Common myeloid progenitor, CD34-positive (primary cell): ENCODE results near the gene OTOP2.
"Not testable (repeated sequence)": the region's sequence is repeated elsewhere in the genome, so short reads cannot be mapped to it uniquely, and the experiment has no call there.

Source experiments
- CTCF ChIA-PET: fragments of 350-600 bp; sonication (Branson Sonifier 250); formaldehyde crosslinking; loops from one replicate; lab custom pipeline; 2021; ENCODE audit warnings: antibody characterized with exemption; lab: Charles Lee
- POLR2A ChIA-PET: fragments of 350-600 bp; sonication (Branson Sonifier 250); formaldehyde crosslinking; loops from one replicate; lab custom pipeline; 2021; ENCODE audit warnings: antibody characterized with exemption; lab: Charles Lee
- DNase-seq, 3 donors: peaks; one replicate each; pipeline versions ENCODE4 v3.0.0 to v3.0.0-alpha.2; 2013
- H3K27ac ChIP-seq, 2 experiments: 1 replicate in 1 of 2; 2 replicates in 1 of 2; pipeline ENCODE4 v1.7.0; 2013; ENCODE audit warnings: inconsistent platforms in 2 of 2, low read length in 2 of 2, mild to moderate bottlenecking in 2 of 2, low read depth in 1 of 2, moderate library complexity in 1 of 2; ENCODE audit not compliant: severe bottlenecking in 2 of 2, insufficient read depth in 1 of 2, poor library complexity in 1 of 2
- H3K27me3 ChIP-seq, 5 experiments: replicated peaks in 2 of 5; 1 replicate in 3 of 5; 2 replicates in 2 of 5; pipeline versions ENCODE4 v1.6.1 to v1.7.0; 2013; ENCODE audit warnings: low read length in 4 of 5, mild to moderate bottlenecking in 2 of 5, moderate library complexity in 2 of 5, inconsistent platforms in 1 of 5; ENCODE audit not compliant: insufficient read depth in 5 of 5, control insufficient read depth in 4 of 5
- H3K36me3 ChIP-seq, 4 experiments: 1 replicate in 2 of 4; 2 replicates in 2 of 4; pipeline versions ENCODE4 v1.6.1 to v1.7.0; 2013; ENCODE audit warnings: low read length in 3 of 4, control low read depth in 1 of 4, mild to moderate bottlenecking in 1 of 4; ENCODE audit not compliant: control insufficient read depth in 4 of 4, insufficient read depth in 4 of 4
- H3K4me1 ChIP-seq, 4 experiments: 1 replicate in 3 of 4; 2 replicates in 1 of 4; pipeline versions ENCODE4 v1.6.1 to v1.7.1; 2013; ENCODE audit warnings: low read length in 3 of 4, mild to moderate bottlenecking in 3 of 4, control low read depth in 1 of 4, inconsistent platforms in 1 of 4, moderate library complexity in 1 of 4; ENCODE audit not compliant: control insufficient read depth in 4 of 4, insufficient read depth in 4 of 4; ENCODE audit errors: control extremely low read depth in 1 of 4
- H3K4me3 ChIP-seq, 7 experiments: 1 replicate in 4 of 7; 2 replicates in 3 of 7; pipeline versions ENCODE4 v1.5.1 to v1.7.0; 2013; ENCODE audit warnings: mild to moderate bottlenecking in 7 of 7, low read length in 6 of 7, moderate library complexity in 6 of 7, inconsistent platforms in 2 of 7, low read depth in 2 of 7, control low read depth in 1 of 7; ENCODE audit not compliant: insufficient read depth in 4 of 7, control insufficient read depth in 1 of 7; ENCODE audit errors: extremely low read depth in 1 of 7
- H3K9me3 ChIP-seq, 5 experiments: 1 replicate in 4 of 5; 2 replicates in 1 of 5; pipeline versions ENCODE4 v1.6.1 to v1.7.1; 2013; ENCODE audit warnings: low read length in 4 of 5, mild to moderate bottlenecking in 2 of 5, inconsistent platforms in 1 of 5, low read depth in 1 of 5, moderate library complexity in 1 of 5; ENCODE audit not compliant: control insufficient read depth in 4 of 5, insufficient read depth in 2 of 5; ENCODE audit errors: control extremely low read depth in 1 of 5
- WGBS: methylation state at CpG from one replicate; pipeline ENCODE4 v1.1.5; 2013; ENCODE audit not compliant: insufficient coverage; 5-methylcytosine and 5-hydroxymethylcytosine counted together

The OTOP2 gene

GRCh38 chr17:74909097-74909496 is 15.0 kb upstream of the OTOP2 start:
- CTCF ChIA-PET, H3K27ac ChIP-seq, H3K4me1 ChIP-seq, H3K36me3 ChIP-seq, H3K4me3 ChIP-seq, DNase-seq, H3K27me3 ChIP-seq, POLR2A ChIA-PET, H3K9me3 ChIP-seq: not testable (repeated sequence)
- 88% methylated on average over 3 of the region's 4 CpGs for WGBS

DNA sequence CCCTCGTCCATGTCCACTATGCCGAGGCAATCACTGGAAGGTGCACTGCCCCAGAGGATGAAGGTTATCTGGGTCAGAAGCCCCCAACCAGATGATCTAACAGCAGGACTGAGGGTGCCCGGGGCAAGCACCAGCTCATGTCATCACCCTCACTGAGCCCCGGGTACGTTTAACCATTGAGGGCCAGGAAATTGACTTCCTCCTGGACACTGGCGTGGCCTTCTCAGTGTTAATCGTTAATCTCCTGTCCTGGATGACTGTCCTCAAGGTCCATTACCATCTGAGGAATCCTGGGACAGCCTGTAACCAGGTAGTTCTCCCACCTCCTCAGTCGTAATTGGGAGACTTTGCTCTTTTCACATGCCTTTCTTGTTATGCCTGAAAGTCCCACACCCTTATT is 12.7 kb upstream of the OTOP2 start:
- H3K4me1 ChIP-seq, H3K27me3 ChIP-seq, H3K27ac ChIP-seq, POLR2A ChIA-PET, H3K36me3 ChIP-seq, DNase-seq, H3K4me3 ChIP-seq, CTCF ChIA-PET, H3K9me3 ChIP-seq: not testable (repeated sequence)
- WGBS: 98% methylated on average over 5 of the region's 8 CpGs

GRCh38 chr17:74916136-74916850 is 7.8 kb upstream of the OTOP2 start:
- H3K4me3 ChIP-seq: no peak overlapping the region
- no peaks in the 10 kb centered on the region for H3K9me3 ChIP-seq
- WGBS: 96% methylated on average over 10 of the region's 13 CpGs
- H3K27me3 ChIP-seq: peaks cover 0 to 21% (median 9%) of the 10 kb centered on the region in 5 experiments
- H3K4me1 ChIP-seq: peaks cover 0 to 14% (median 10%) of the 10 kb centered on the region in 4 experiments
- ChIA-PET CTCF (interaction anchor here (0.9 to 2.2 kb wide), 3 partner anchors 14 to 44 kb away, joined by 3 to 7 read pairs (median 5); no protein-coding TSS in a partner anchor), POLR2A (no interaction called here)
- no peak for DNase-seq
- no peak overlapping the region for H3K27ac ChIP-seq
- H3K36me3 ChIP-seq: no peaks in the 10 kb centered on the region

- 95% methylated on average over 4 of the region's 11 CpGs for WGBS
- no peak for DNase-seq
- Histone ChIP-seq H3K4me3 (no peak overlapping the region), H3K36me3 (no peaks in the 10 kb centered on the region), H3K9me3 (no peaks in the 10 kb centered on the region), H3K27ac (no peak overlapping the region), H3K27me3 (peaks cover 0 to 27% (median 13%) of the 10 kb centered on the region in 5 experiments), H3K4me1 (peaks cover 0 to 14% (median 10%) of the 10 kb centered on the region in 4 experiments)
- ChIA-PET CTCF (interaction anchor here (0.9 to 2.2 kb wide), 2 partner anchors 39 to 44 kb away, joined by 3 to 7 read pairs; no protein-coding TSS in a partner anchor), POLR2A (no interaction called here)
Measured at GRCh38 chr17:74916851-74917199, 7.2 kb upstream of the OTOP2 start.

- peaks cover 0 to 14% (median 10%) of the 10 kb centered on the region in 4 experiments for H3K4me1 ChIP-seq
- peak overlapping the region in 1 of 7 experiments; percentile 4 for H3K4me3 ChIP-seq
- CTCF ChIA-PET: no interaction called here
- peaks cover 0 to 32% (median 14%) of the 10 kb centered on the region in 5 experiments for H3K27me3 ChIP-seq
- H3K36me3 ChIP-seq: no peaks in the 10 kb centered on the region
- no peaks in the 10 kb centered on the region for H3K9me3 ChIP-seq
- POLR2A ChIA-PET: no interaction called here
- WGBS: 56% methylated on average over 3 of the region's 10 CpGs
- peak; percentile 21 to 60 (median 59) for DNase-seq
- H3K27ac ChIP-seq: no peak overlapping the region
Measured at GRCh38 chr17:74917430-74917829, 6.6 kb upstream of the OTOP2 start.

GRCh38 chr17:74918906-74919305 is 5.2 kb upstream of the OTOP2 start:
- Histone ChIP-seq H3K27ac (no peak overlapping the region), H3K27me3 (peaks cover 0 to 47% (median 17%) of the 10 kb centered on the region in 5 experiments), H3K4me1 (peaks cover 0 to 25% (median 21%) of the 10 kb centered on the region in 4 experiments), H3K9me3 (no peaks in the 10 kb centered on the region), H3K4me3 (no peak overlapping the region), H3K36me3 (no peaks in the 10 kb centered on the region)
- ChIA-PET POLR2A (no interaction called here), CTCF (interaction anchor here (1.0 to 5.5 kb wide), 7 partner anchors 10 to 53 kb away, joined by 3 to 37 read pairs (median 4); partner anchors contain the start of gene OTOP3)
- DNase-seq: no peak
- WGBS: 93% methylated on average over 4 of the region's 5 CpGs
